B cell (primary cell): Measurements from ENCODE around the gene AGBL4. TPM values are rescaled to one million over a fixed set of nuclear protein-coding genes. Genes with fewer than 3 reads are reported as not detected.

ENCODE experiments used
- ATAC-seq: fragments of 200-7000 bp; cut with Tn5 transposase; one replicate; pipeline ENCODE4 v1.10.0; 2021; ENCODE audit warnings: low read depth, mild to moderate bottlenecking, moderate number of reproducible peaks, moderate library complexity
- CTCF ChIA-PET: fragments of 350-600 bp; sonication (Branson Sonifier 250); formaldehyde crosslinking; loops from one replicate; lab custom pipeline; 2021; ENCODE audit warnings: antibody characterized with exemption, inconsistent platforms; lab: Charles Lee
- POLR2A ChIA-PET: fragments of 350-600 bp; sonication (Branson Sonifier 250); formaldehyde crosslinking; loops from one replicate; lab custom pipeline; 2021; ENCODE audit warnings: antibody characterized with exemption; lab: Charles Lee
- DNase-seq: peaks from one replicate; pipeline ENCODE4 v3.0.0; 2013
- H2AFZ ChIP-seq: 2 replicates; pipeline ENCODE4 v1.6.1; 2012; ENCODE audit warnings: mild to moderate bottlenecking, low read depth, low read length; ENCODE audit not compliant: insufficient read depth, poor library complexity, severe bottlenecking
- H3K27ac ChIP-seq, 2 donors: 1 replicate in 1 of 2; 2 replicates in 1 of 2; pipeline ENCODE4 v1.5.1; 2012 to 2013; ENCODE audit warnings: low read length in 2 of 2, mild to moderate bottlenecking in 2 of 2, moderate library complexity in 1 of 2
- H3K27me3 ChIP-seq, 4 experiments: fragments of 200-600 bp in 1 of 4; sonication (generic) in 1 of 4; replicated peaks in 1 of 4; 1 replicate in 2 of 4; 2 replicates in 2 of 4; pipeline versions ENCODE4 v1.6.1 to v1.7.0; 2013 to 2016; ENCODE audit warnings: low read length in 3 of 4, mild to moderate bottlenecking in 2 of 4, mixed read lengths in 1 of 4, moderate library complexity in 1 of 4; ENCODE audit not compliant: insufficient read depth in 4 of 4, control insufficient read depth in 3 of 4; ENCODE audit errors: control extremely low read depth in 1 of 4
- H3K36me3 ChIP-seq, 2 experiments: replicated peaks in 1 of 2; 1 replicate in 1 of 2; 2 replicates in 1 of 2; pipeline versions ENCODE4 v1.6.1 to v1.7.1; 2013; ENCODE audit warnings: low read length in 1 of 2; ENCODE audit not compliant: insufficient read depth in 2 of 2, control insufficient read depth in 1 of 2; ENCODE audit errors: control extremely low read depth in 1 of 2, extremely low read depth in 1 of 2
- H3K4me1 ChIP-seq, 2 donors: fragments of 200-600 bp in 1 of 2; sonication (generic) in 1 of 2; 1 replicate in 1 of 2; 2 replicates in 1 of 2; pipeline versions ENCODE4 v1.5.1 to v1.6.1; 2013 to 2017; ENCODE audit warnings: low read length in 2 of 2; ENCODE audit not compliant: control insufficient read depth in 2 of 2, insufficient read depth in 2 of 2
- H3K4me2 ChIP-seq: replicated peaks from 2 replicates; pipeline ENCODE3; 2012; ENCODE audit warnings: mild to moderate bottlenecking, low read depth, low read length; ENCODE audit not compliant: poor library complexity, severe bottlenecking
- H3K4me3 ChIP-seq, 5 experiments: fragments of 200-600 bp in 1 of 5; sonication (generic) in 1 of 5; 1 replicate in 3 of 5; 2 replicates in 2 of 5; pipeline versions ENCODE4 v1.5.1 to v1.7.0; 2011 to 2016; ENCODE audit warnings: low read length in 4 of 5, mild to moderate bottlenecking in 4 of 5, low read depth in 2 of 5, control low read depth in 1 of 5, moderate library complexity in 1 of 5; ENCODE audit not compliant: insufficient read depth in 1 of 5; ENCODE audit errors: control extremely low read depth in 1 of 5, extremely low read depth in 1 of 5
- H3K79me2 ChIP-seq: fragments of 200-600 bp; sonication (generic); one replicate; pipeline ENCODE4 v1.6.0; 2016; ENCODE audit warnings: low read length; ENCODE audit not compliant: control insufficient read depth, insufficient read depth
- H3K9ac ChIP-seq: fragments of 200-600 bp; sonication (generic); 2 replicates; pipeline ENCODE4 v1.6.1; 2017; ENCODE audit warnings: mild to moderate bottlenecking, low read length, moderate library complexity
- H3K9me3 ChIP-seq, 3 donors: one replicate each; pipeline versions ENCODE4 v1.6.1 to v1.7.1; 2013; ENCODE audit warnings: low read length in 2 of 3; ENCODE audit not compliant: control insufficient read depth in 2 of 3, insufficient read depth in 1 of 3; ENCODE audit errors: control extremely low read depth in 1 of 3
- H4K20me1 ChIP-seq: 2 replicates; pipeline ENCODE4 v1.6.0; 2012; ENCODE audit warnings: mild to moderate bottlenecking, low read length; ENCODE audit not compliant: insufficient read depth, control insufficient read depth, poor library complexity, severe bottlenecking
- H3K27ac Mint-ChIP-seq: one replicate; pipeline ENCODE4 v1.8.0; 2021; ENCODE audit warnings: mixed read lengths
- H3K27me3 Mint-ChIP-seq: one replicate; pipeline ENCODE4 v1.8.0; 2021; ENCODE audit warnings: mixed read lengths
- H3K4me1 Mint-ChIP-seq: one replicate; pipeline ENCODE4 v1.8.0; 2021; ENCODE audit warnings: mixed read lengths
- H3K4me3 Mint-ChIP-seq: one replicate; pipeline ENCODE4 v1.8.0; 2021; ENCODE audit warnings: mixed read lengths
- H3K9me3 Mint-ChIP-seq: one replicate; pipeline ENCODE4 v1.8.0; 2022; ENCODE audit warnings: mixed read lengths; ENCODE audit not compliant: insufficient read depth
- CTCF ChIP-seq: fragments of 200-600 bp; IDR thresholded peaks from one replicate; pipeline ENCODE4 v1.8.0; 2022; ENCODE audit warnings: antibody characterized with exemption, mild to moderate bottlenecking
- EZH2 ChIP-seq: IDR thresholded peaks from 2 replicates; pipeline ENCODE4 v1.6.1; 2012; ENCODE audit warnings: borderline replicate concordance, low read depth, mild to moderate bottlenecking, moderate library complexity, low read length; ENCODE audit not compliant: insufficient read depth, poor library complexity, severe bottlenecking
- WGBS: methylation state at CpG from one replicate; pipeline ENCODE4 v1.1.5; 2013; ENCODE audit warnings: missing lambda C conversion rate; ENCODE audit not compliant: insufficient coverage; 5-methylcytosine and 5-hydroxymethylcytosine counted together
- intact Hi-C: fragments of 100-400 bp; cut with micrococcal nuclease; formaldehyde crosslinking; loops from one replicate; pipeline ENCODE4 v1.10.0; 2022
- polyA plus RNA-seq: library from polyadenylated mRNA; depleted of rRNA; stranded (reverse); fragments of >200 nt; gene quantifications from 2 replicates; pipeline ENCODE4 v1.2.3, GENCODE V29; 2012
- total RNA-seq, 2 donors: library from RNA; stranded (reverse); fragments of 120-200 nt in 1 of 2; gene quantifications; 1 replicate in 1 of 2; 2 replicates in 1 of 2; pipeline versions ENCODE4 v1.2.3 to v1.2.4, GENCODE V29; 2013 to 2022

AGBL4 gene
- total and polyA plus RNA-seq, 2 donors (not counting 1 experiment from before 2014, with no cell fraction given) = 0.07 to 0.12 TPM

- POLR2A ChIA-PET = no interaction called here
- H3K9ac ChIP-seq = no peak overlapping the region
- DNase-seq = no peak
- Mint-ChIP-seq H3K4me3 (no peak overlapping the region), H3K9me3 (no peaks in the 10 kb centered on the region), H3K4me1 (no peaks in the 10 kb centered on the region), H3K27me3 (peaks cover 5% of the 10 kb centered on the region), H3K27ac (no peak overlapping the region)
- no peaks in the 10 kb centered on the region for H4K20me1 ChIP-seq
- peaks cover 0 to 4% (median 1%) of the 10 kb centered on the region in 4 experiments for H3K27me3 ChIP-seq
- no peak for ATAC-seq
- no peaks in the 10 kb centered on the region for H3K9me3 ChIP-seq
- WGBS = 94% methylated on average over 1 of the region's 1 CpG
- H3K79me2 ChIP-seq = no peaks in the 10 kb centered on the region
- no peak overlapping the region for H3K4me3 ChIP-seq
- TF ChIP-seq CTCF (no peak), EZH2 (no peak)
- no peak overlapping the region for H2AFZ ChIP-seq
- no peaks in the 10 kb centered on the region for H3K4me1 ChIP-seq
- CTCF ChIA-PET = interaction anchor here (1.7 kb wide), 1 partner anchor 35 kb away, joined by 6 read pairs; no protein-coding TSS in a partner anchor
- H3K4me2 ChIP-seq = no peak overlapping the region
- no peaks in the 10 kb centered on the region for H3K36me3 ChIP-seq
- intact Hi-C loops = no loop called here
- H3K27ac ChIP-seq = no peak overlapping the region
These were observed 1380.6 kb downstream of the AGBL4 start for GRCh38 chr1:48643193-48643592.

GRCh38 chr1:48640836-48641492, 1382.8 kb downstream of the AGBL4 start:
- WGBS = no CpG with 5 or more reads among the region's 5 CpGs
- H3K9ac ChIP-seq = no peak overlapping the region
- H3K79me2 ChIP-seq = no peaks in the 10 kb centered on the region
- ChIA-PET POLR2A (no interaction called here), CTCF (no interaction called here)
- H3K27me3 ChIP-seq = peaks cover 0 to 4% (median 1%) of the 10 kb centered on the region in 4 experiments
- Mint-ChIP-seq H3K9me3 (no peaks in the 10 kb centered on the region), H3K4me3 (no peak overlapping the region), H3K27ac (no peak overlapping the region), H3K4me1 (no peaks in the 10 kb centered on the region), H3K27me3 (peaks cover 11% of the 10 kb centered on the region)
- DNase-seq (no peak), ATAC-seq (no peak)
- no peak overlapping the region for H3K4me2 ChIP-seq
- TF ChIP-seq EZH2 (no peak), CTCF (no peak)
- no peaks in the 10 kb centered on the region for H3K4me1 ChIP-seq
- H3K4me3 ChIP-seq = no peak overlapping the region
- no peaks in the 10 kb centered on the region for H3K36me3 ChIP-seq
- no peaks in the 10 kb centered on the region for H3K9me3 ChIP-seq
- H3K27ac ChIP-seq = no peak overlapping the region
- no peak overlapping the region for H2AFZ ChIP-seq
- H4K20me1 ChIP-seq = no peaks in the 10 kb centered on the region
- intact Hi-C loops = no loop called here
